Measurements from ENCODE around the gene ABCA9.

Gene ABCA9

DNA sequence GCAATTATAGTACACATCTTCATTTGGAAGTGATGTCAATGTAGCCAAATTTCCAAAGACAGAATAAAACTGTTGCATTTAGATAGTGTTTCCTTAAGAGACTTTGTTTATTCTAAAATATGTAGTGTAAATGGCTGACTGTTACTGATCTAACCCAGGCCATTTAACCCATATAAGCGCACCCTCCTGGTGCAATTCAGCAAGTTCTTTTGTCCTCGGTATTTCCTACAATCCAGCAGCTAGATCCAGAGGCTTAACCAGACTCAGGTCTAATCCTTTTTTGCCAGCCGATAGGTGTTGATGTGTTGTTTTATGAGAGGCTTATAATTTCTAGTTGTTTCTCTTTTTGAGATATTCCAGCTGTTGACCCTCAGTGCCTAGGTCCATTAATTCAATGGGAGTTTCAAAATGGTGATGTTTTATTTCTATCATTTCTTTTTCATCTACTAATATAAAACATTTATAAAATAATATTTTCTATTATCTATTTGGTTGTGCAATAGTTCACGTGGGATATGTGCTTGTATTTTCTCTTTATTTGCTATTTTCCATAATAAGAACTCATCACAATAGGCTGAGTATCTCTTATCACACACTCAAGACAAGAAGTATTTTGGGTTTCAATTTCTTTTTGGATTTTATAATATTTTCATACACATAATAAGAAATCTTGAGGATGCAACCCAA is 14.5 kb downstream of the ABCA9 start:
- DNase-seq (ENCODE audit: low read depth), result no peak
- TF ChIP-seq CTCF (IDR thresholded peaks at IDR 0.05; ENCODE audit: insufficient read depth, low read depth, low read length, missing control alignments), result no peak
- H3K4me3 ChIP-seq (ENCODE audit: low read depth, low read length), result no peak overlapping the region

GRCh38 chr17:69045646-69046045 is 15.1 kb downstream of the ABCA9 start:
- no peak for TF ChIP-seq CTCF (IDR thresholded peaks at IDR 0.05; ENCODE audit: insufficient read depth, low read depth, low read length, missing control alignments)
- DNase-seq (ENCODE audit: low read depth), result no peak
- H3K4me3 ChIP-seq (ENCODE audit: low read depth, low read length), result no peak overlapping the region

DNA sequence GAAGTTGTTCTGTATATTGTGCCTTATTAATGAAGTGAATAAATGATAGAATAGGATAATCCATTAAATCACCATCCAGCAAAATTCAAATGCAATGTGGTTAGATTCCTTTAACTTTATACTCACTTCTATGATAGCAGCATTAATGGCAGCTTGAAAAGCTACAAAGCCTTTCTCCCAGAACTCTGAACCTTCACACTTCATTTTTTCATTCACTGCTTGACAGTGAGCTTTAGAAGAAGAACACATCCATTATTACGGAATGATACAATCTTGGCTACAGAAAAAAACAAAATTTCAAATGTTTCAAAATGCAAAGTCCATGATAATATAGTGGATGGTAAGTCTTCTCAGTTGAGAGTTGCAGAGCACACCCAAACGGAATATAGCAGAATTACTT is 16.4 kb downstream of the ABCA9 start:
- TF ChIP-seq CTCF (IDR thresholded peaks at IDR 0.05; ENCODE audit: insufficient read depth, low read depth, low read length, missing control alignments), result no peak
- DNase-seq (ENCODE audit: low read depth), result no peak
- no peak overlapping the region for H3K4me3 ChIP-seq (ENCODE audit: low read depth, low read length)

DNA sequence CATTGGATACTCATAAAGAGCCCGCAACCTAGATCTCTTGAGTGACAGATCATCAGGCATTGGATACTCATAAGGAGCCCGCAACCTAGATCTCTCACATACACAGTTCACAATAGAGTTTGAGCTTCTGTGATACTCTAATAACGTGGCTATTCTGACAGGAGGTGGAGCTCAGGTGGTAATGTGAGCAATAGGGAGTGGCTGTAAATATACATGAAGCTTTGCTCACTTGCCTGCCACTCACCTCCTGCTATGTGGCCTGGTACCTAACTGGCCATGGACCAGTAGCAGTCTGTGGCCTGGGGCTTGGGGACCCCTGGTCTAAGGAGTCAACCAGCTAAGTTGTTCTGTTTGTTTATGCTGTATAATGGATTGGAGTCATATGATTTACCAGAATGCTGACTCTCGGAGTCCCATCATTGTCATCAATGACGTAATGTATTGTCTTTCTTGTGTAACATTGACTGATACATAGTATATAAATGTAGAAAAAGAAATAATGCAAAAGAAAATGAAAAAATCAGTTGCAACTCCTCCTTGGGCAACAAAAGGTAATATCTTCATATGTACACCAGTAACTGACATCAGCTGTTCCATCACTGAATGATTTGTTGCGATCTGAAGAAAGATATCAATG is 17.5 kb downstream of the ABCA9 start:
- TF ChIP-seq CTCF (IDR thresholded peaks at IDR 0.05; ENCODE audit: insufficient read depth, low read depth, low read length, missing control alignments), result no peak
- no peak for DNase-seq (ENCODE audit: low read depth)
- H3K4me3 ChIP-seq (ENCODE audit: low read depth, low read length), result no peak overlapping the region

DNA sequence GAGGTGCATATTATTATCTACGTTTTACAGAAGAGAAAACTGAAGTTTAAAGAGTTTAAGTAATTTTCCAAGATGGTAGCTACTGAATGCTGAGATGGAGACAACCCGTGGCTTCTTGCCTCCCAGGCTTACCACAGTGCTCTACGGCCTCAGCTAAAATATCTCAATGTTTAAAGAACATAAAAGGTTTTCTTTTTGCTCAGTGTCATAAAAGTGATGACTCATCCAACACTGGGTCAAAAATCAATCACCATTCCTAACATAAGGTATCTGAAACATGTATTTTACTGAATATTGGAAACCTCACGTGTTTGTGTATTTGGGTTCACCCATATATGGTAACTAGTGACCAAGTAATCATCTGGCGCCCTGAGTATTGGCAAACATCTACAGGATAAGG is 18.4 kb downstream of the ABCA9 start:
- H3K4me3 ChIP-seq (ENCODE audit: low read depth, low read length), result no peak overlapping the region
- TF ChIP-seq CTCF (IDR thresholded peaks at IDR 0.05; ENCODE audit: insufficient read depth, low read depth, low read length, missing control alignments), result no peak
- no peak for DNase-seq (ENCODE audit: low read depth)

DNA sequence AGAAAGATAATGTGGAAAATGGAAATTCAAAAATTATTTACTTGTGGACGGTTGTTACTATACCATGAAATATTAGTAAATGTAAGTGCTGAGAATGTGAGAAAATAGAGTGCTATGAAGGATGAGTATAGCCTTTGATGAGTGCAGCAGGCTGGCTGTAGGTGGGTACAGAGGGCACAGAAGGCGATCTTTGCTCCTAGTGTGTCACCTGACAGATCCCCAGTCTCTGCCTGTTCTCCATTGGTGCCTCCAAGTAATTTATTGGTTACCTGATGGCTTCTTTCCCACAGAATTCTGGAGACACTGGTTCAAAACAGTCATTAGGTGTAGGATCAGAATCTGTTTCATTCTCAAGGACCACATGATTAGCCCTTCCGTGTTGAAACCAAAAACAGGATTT is 28.9 kb downstream of the ABCA9 start:
- no peak for DNase-seq (ENCODE audit: low read depth)
- no peak overlapping the region for H3K4me3 ChIP-seq (ENCODE audit: low read depth, low read length)
- no peak for TF ChIP-seq CTCF (IDR thresholded peaks at IDR 0.05; ENCODE audit: insufficient read depth, low read depth, low read length, missing control alignments)

- H3K4me3 ChIP-seq (ENCODE audit: low read depth, low read length), result no peak overlapping the region
- no peak for TF ChIP-seq CTCF (IDR thresholded peaks at IDR 0.05; ENCODE audit: insufficient read depth, low read depth, low read length, missing control alignments)
- no peak for DNase-seq (ENCODE audit: low read depth)
These were observed 30.6 kb downstream of the ABCA9 start for GRCh38 chr17:69030169-69030568.

All from GM12865 (cell line).